ENCODE results near the gene ESRRA.
A peak's percentile ranks its signal among the peaks of the same experiment; 100 is the strongest.

The ESRRA gene

GRCh38 chr11:64344787-64345186 is 39.5 kb downstream of the ESRRA start:
- H3K27ac ChIP-seq (ENCODE audit: insufficient read depth in 1 of 2, low read depth in 1 of 2, low read length in 2 of 2, poor library complexity in 1 of 2, severe bottlenecking in 2 of 2), result no peak overlapping the region
- WGBS (ENCODE audit: insufficient coverage), result 99% methylated on average over 27 of the region's 28 CpGs
- no peaks in the 10 kb centered on the region for H3K9me3 ChIP-seq (ENCODE audit: control extremely low read depth in 1 of 5, control insufficient read depth in 4 of 5, insufficient read depth in 2 of 5, low read depth in 1 of 5, low read length in 4 of 5)
- no peak overlapping the region for H3K4me3 ChIP-seq (ENCODE audit: control insufficient read depth in 1 of 7, extremely low read depth in 1 of 7, insufficient read depth in 4 of 7, low read depth in 2 of 7, low read length in 6 of 7)
- H3K36me3 ChIP-seq (ENCODE audit: control insufficient read depth in 4 of 4, insufficient read depth in 4 of 4, low read length in 3 of 4), result peaks cover 0 to 11% (median 4%) of the 10 kb centered on the region in 4 experiments
- POLR2A ChIA-PET, result no interaction called here
- H3K27me3 ChIP-seq (replicated peaks in 2 of 5; ENCODE audit: control insufficient read depth in 4 of 5, insufficient read depth in 5 of 5, low read length in 4 of 5), result no peaks in the 10 kb centered on the region
- H3K4me1 ChIP-seq (ENCODE audit: control extremely low read depth in 1 of 4, control insufficient read depth in 4 of 4, insufficient read depth in 4 of 4, low read length in 3 of 4), result peaks cover 0 to 40% (median 30%) of the 10 kb centered on the region in 4 experiments
- CTCF ChIA-PET, result interaction anchor here (1.0 to 10.9 kb wide), 5 partner anchors 9 to 41 kb away, joined by 4 to 154 read pairs (median 4); partner anchors contain the start of genes PRDX5, RPS6KA4 and TRMT112
- DNase-seq, result no peak

GRCh38 chr11:64347193-64347867 is 42.0 kb downstream of the ESRRA start:
- DNase-seq, result peak in 1 of 3 donors; percentile 22
- no peak overlapping the region for H3K27ac ChIP-seq (ENCODE audit: insufficient read depth in 1 of 2, low read depth in 1 of 2, low read length in 2 of 2, poor library complexity in 1 of 2, severe bottlenecking in 2 of 2)
- peaks cover 0 to 14% (median 5%) of the 10 kb centered on the region in 4 experiments for H3K4me1 ChIP-seq (ENCODE audit: control extremely low read depth in 1 of 4, control insufficient read depth in 4 of 4, insufficient read depth in 4 of 4, low read length in 3 of 4)
- ChIA-PET POLR2A (no interaction called here), CTCF (interaction anchor here (0.9 to 10.9 kb wide), 4 partner anchors 9 to 30 kb away, joined by 3 to 154 read pairs (median 70); partner anchors contain the start of genes PRDX5, RPS6KA4 and TRMT112)
- no peaks in the 10 kb centered on the region for H3K9me3 ChIP-seq (ENCODE audit: control extremely low read depth in 1 of 5, control insufficient read depth in 4 of 5, insufficient read depth in 2 of 5, low read depth in 1 of 5, low read length in 4 of 5)
- H3K36me3 ChIP-seq (ENCODE audit: control insufficient read depth in 4 of 4, insufficient read depth in 4 of 4, low read length in 3 of 4), result peaks cover 0 to 11% (median 4%) of the 10 kb centered on the region in 4 experiments
- H3K27me3 ChIP-seq (replicated peaks in 2 of 5; ENCODE audit: control insufficient read depth in 4 of 5, insufficient read depth in 5 of 5, low read length in 4 of 5), result no peaks in the 10 kb centered on the region
- 73% methylated on average over 6 of the region's 12 CpGs for WGBS (ENCODE audit: insufficient coverage)
- no peak overlapping the region for H3K4me3 ChIP-seq (ENCODE audit: control insufficient read depth in 1 of 7, extremely low read depth in 1 of 7, insufficient read depth in 4 of 7, low read depth in 2 of 7, low read length in 6 of 7)

DNA sequence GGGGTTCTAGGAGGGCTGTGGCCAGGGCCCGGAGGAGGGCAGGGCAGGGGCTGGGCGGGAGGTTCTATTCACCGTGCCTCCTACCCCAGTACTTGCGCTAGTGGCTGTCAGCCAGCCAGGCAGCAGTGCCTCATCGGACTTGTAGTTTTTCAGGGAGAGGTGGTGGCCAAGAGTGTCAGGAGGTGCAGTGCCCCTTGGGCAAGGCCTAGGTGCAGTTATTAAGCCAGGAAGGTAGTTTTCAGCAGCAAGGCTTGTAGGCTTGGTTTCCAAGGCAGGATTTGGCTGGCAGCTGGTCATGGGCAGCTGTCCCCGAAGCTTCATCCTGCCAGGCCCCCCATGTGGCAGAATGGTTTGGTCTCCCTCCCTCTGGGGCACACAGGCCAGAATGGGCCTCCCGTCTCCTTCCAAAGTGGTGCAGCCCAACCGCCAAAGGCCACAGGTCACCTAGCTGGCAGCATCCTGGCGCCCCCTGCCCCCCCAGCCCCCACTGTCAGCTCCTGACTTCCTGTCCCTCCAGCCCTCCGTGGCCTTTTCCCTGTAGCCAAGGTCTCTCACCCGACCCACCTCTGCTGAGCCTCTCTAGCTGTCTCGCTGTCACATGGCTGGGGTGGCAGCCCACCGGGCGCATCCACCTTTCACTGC is 43.2 kb downstream of the ESRRA start:
- ChIA-PET POLR2A (no interaction called here), CTCF (interaction anchor here (0.6 to 10.9 kb wide), 5 partner anchors 8 to 37 kb away, joined by 3 to 154 read pairs (median 4); partner anchors contain the start of genes PRDX5, RPS6KA4 and TRMT112)
- Histone ChIP-seq H3K36me3 (ENCODE audit: control insufficient read depth in 4 of 4, insufficient read depth in 4 of 4, low read length in 3 of 4) (peaks cover 0 to 11% (median 3%) of the 10 kb centered on the region in 4 experiments), H3K4me1 (ENCODE audit: control extremely low read depth in 1 of 4, control insufficient read depth in 4 of 4, insufficient read depth in 4 of 4, low read length in 3 of 4) (peaks cover 0 to 8% (median 2%) of the 10 kb centered on the region in 4 experiments), H3K27me3 (replicated peaks in 2 of 5; ENCODE audit: control insufficient read depth in 4 of 5, insufficient read depth in 5 of 5, low read length in 4 of 5) (no peaks in the 10 kb centered on the region), H3K4me3 (ENCODE audit: control insufficient read depth in 1 of 7, extremely low read depth in 1 of 7, insufficient read depth in 4 of 7, low read depth in 2 of 7, low read length in 6 of 7) (no peak overlapping the region), H3K27ac (ENCODE audit: insufficient read depth in 1 of 2, low read depth in 1 of 2, low read length in 2 of 2, poor library complexity in 1 of 2, severe bottlenecking in 2 of 2) (no peak overlapping the region), H3K9me3 (ENCODE audit: control extremely low read depth in 1 of 5, control insufficient read depth in 4 of 5, insufficient read depth in 2 of 5, low read depth in 1 of 5, low read length in 4 of 5) (no peaks in the 10 kb centered on the region)
- DNase-seq, result no peak
- WGBS (ENCODE audit: insufficient coverage), result 94% methylated on average over 12 of the region's 14 CpGs

DNA sequence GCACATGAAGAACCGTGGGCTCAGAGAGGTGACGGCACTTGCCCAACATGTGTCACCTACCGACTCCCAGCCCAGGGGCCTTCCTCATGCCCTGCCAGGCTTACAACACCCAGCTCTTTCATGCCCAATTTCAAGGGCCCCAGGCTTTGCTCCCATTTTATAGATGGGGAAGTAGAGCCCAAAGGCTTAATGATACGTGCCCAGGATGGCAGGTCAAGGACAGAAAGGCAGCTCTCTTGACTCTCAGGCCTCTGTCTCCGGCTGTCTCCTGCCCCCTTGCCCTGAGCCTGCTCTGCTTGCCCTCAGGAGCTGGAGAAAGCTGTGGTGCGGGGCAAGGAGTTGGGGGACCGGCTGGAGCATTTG is 43.7 kb downstream of the ESRRA start:
- ChIA-PET POLR2A (no interaction called here), CTCF (interaction anchor here (0.6 to 10.9 kb wide), 4 partner anchors 7 to 38 kb away, joined by 3 to 154 read pairs (median 70); partner anchors contain the start of gene RPS6KA4)
- Histone ChIP-seq H3K27ac (ENCODE audit: insufficient read depth in 1 of 2, low read depth in 1 of 2, low read length in 2 of 2, poor library complexity in 1 of 2, severe bottlenecking in 2 of 2) (no peak overlapping the region), H3K4me1 (ENCODE audit: control extremely low read depth in 1 of 4, control insufficient read depth in 4 of 4, insufficient read depth in 4 of 4, low read length in 3 of 4) (peaks cover 0 to 9% (median 2%) of the 10 kb centered on the region in 4 experiments), H3K36me3 (ENCODE audit: control insufficient read depth in 4 of 4, insufficient read depth in 4 of 4, low read length in 3 of 4) (peaks cover 0 to 7% (median 3%) of the 10 kb centered on the region in 4 experiments), H3K27me3 (replicated peaks in 2 of 5; ENCODE audit: control insufficient read depth in 4 of 5, insufficient read depth in 5 of 5, low read length in 4 of 5) (no peaks in the 10 kb centered on the region), H3K4me3 (ENCODE audit: control insufficient read depth in 1 of 7, extremely low read depth in 1 of 7, insufficient read depth in 4 of 7, low read depth in 2 of 7, low read length in 6 of 7) (no peak overlapping the region), H3K9me3 (ENCODE audit: control extremely low read depth in 1 of 5, control insufficient read depth in 4 of 5, insufficient read depth in 2 of 5, low read depth in 1 of 5, low read length in 4 of 5) (no peaks in the 10 kb centered on the region)
- 92% methylated on average over 6 of the region's 7 CpGs for WGBS (ENCODE audit: insufficient coverage)
- no peak for DNase-seq

- Histone ChIP-seq H3K4me1 (ENCODE audit: control extremely low read depth in 1 of 4, control insufficient read depth in 4 of 4, insufficient read depth in 4 of 4, low read length in 3 of 4) (peaks cover 0 to 13% (median 3%) of the 10 kb centered on the region in 4 experiments), H3K27ac (ENCODE audit: insufficient read depth in 1 of 2, low read depth in 1 of 2, low read length in 2 of 2, poor library complexity in 1 of 2, severe bottlenecking in 2 of 2) (no peak overlapping the region), H3K27me3 (replicated peaks in 2 of 5; ENCODE audit: control insufficient read depth in 4 of 5, insufficient read depth in 5 of 5, low read length in 4 of 5) (no peaks in the 10 kb centered on the region), H3K36me3 (ENCODE audit: control insufficient read depth in 4 of 4, insufficient read depth in 4 of 4, low read length in 3 of 4) (peaks cover 0 to 6% (median 2%) of the 10 kb centered on the region in 4 experiments), H3K9me3 (ENCODE audit: control extremely low read depth in 1 of 5, control insufficient read depth in 4 of 5, insufficient read depth in 2 of 5, low read depth in 1 of 5, low read length in 4 of 5) (no peaks in the 10 kb centered on the region), H3K4me3 (ENCODE audit: control insufficient read depth in 1 of 7, extremely low read depth in 1 of 7, insufficient read depth in 4 of 7, low read depth in 2 of 7, low read length in 6 of 7) (no peak overlapping the region)
- POLR2A ChIA-PET, result no interaction called here
- WGBS (ENCODE audit: insufficient coverage), result 96% methylated on average over 7 of the region's 11 CpGs
- no peak for DNase-seq
- CTCF ChIA-PET, result interaction anchor here (1.2 to 10.9 kb wide), 4 partner anchors 7 to 20 kb away, joined by 3 to 154 read pairs (median 70); partner anchors contain the start of gene RPS6KA4
Observed at GRCh38 chr11:64349404-64349803, 44.1 kb downstream of the ESRRA start.

GRCh38 chr11:64351136-64351631 is 45.9 kb downstream of the ESRRA start:
- POLR2A ChIA-PET, result interaction anchor here (0.6 kb wide), 1 partner anchor 11 kb away, joined by 4 read pairs; the partner anchor contains the start of gene CCDC88B
- 96% methylated on average over 16 of the region's 18 CpGs for WGBS (ENCODE audit: insufficient coverage)

More at GRCh38 chr11:64351136-64351631, 45.9 kb downstream of the ESRRA start:
- Histone ChIP-seq H3K9me3 (ENCODE audit: control extremely low read depth in 1 of 5, control insufficient read depth in 4 of 5, insufficient read depth in 2 of 5, low read depth in 1 of 5, low read length in 4 of 5) (no peaks in the 10 kb centered on the region), H3K4me3 (ENCODE audit: control insufficient read depth in 1 of 7, extremely low read depth in 1 of 7, insufficient read depth in 4 of 7, low read depth in 2 of 7, low read length in 6 of 7) (no peak overlapping the region), H3K36me3 (ENCODE audit: control insufficient read depth in 4 of 4, insufficient read depth in 4 of 4, low read length in 3 of 4) (no peaks in the 10 kb centered on the region), H3K27me3 (replicated peaks in 2 of 5; ENCODE audit: control insufficient read depth in 4 of 5, insufficient read depth in 5 of 5, low read length in 4 of 5) (no peaks in the 10 kb centered on the region), H3K4me1 (ENCODE audit: control extremely low read depth in 1 of 4, control insufficient read depth in 4 of 4, insufficient read depth in 4 of 4, low read length in 3 of 4) (peaks cover 0 to 26% (median 12%) of the 10 kb centered on the region in 4 experiments), H3K27ac (ENCODE audit: insufficient read depth in 1 of 2, low read depth in 1 of 2, low read length in 2 of 2, poor library complexity in 1 of 2, severe bottlenecking in 2 of 2) (no peak overlapping the region)
- CTCF ChIA-PET, result interaction anchor here (1.1 to 10.8 kb wide), 4 partner anchors 6 to 42 kb away, joined by 3 to 154 read pairs (median 70); partner anchors contain the start of genes CCDC88B, PRDX5 and TRMT112
- no peak for DNase-seq
